IMR-90 (cell line): Measurements from ENCODE around the gene NPFF. TPM values are rescaled to one million over a fixed set of nuclear protein-coding genes. Genes with fewer than 3 reads are reported as not detected.

ENCODE experiments used
- ATAC-seq: fragments of 200-7000 bp; cut with Tn5 transposase; 2 replicates; pipeline ENCODE4 v1.9.1; 2020; ENCODE audit warnings: low read depth, mild to moderate bottlenecking, moderate library complexity
- BruUV-seq: library from RNA; stranded (reverse); fragments of 400-500 nt; replicated peaks from 2 replicates; lab custom pipeline; 2021; lab: Mats Ljungman, UMichigan
- CTCF ChIA-PET: fragments of 300-600 bp; formaldehyde crosslinking; extraction: SDS; loops from one replicate; lab custom pipeline; 2021; ENCODE audit warnings: antibody characterized with exemption; lab: Yijun Ruan, JAX
- POLR2A ChIA-PET: fragments of 300-600 bp; sonication (Branson Sonifier 250); formaldehyde crosslinking; loops from one replicate; lab custom pipeline; 2022; ENCODE audit warnings: antibody characterized with exemption; ENCODE audit not compliant: unreplicated experiment; lab: Charles Lee
- DNase-seq: peaks from one replicate; pipeline ENCODE4 v3.0.0; 2013
- H2AFZ ChIP-seq: replicated peaks from 2 replicates; pipeline ENCODE3; 2013; ENCODE audit warnings: low read length, mild to moderate bottlenecking; ENCODE audit not compliant: poor library complexity
- H2AK5ac ChIP-seq: 2 replicates; pipeline ENCODE4 v1.6.1; 2013; ENCODE audit warnings: low read depth, low read length, inconsistent platforms
- H2AK9ac ChIP-seq: replicated peaks from 2 replicates; pipeline ENCODE3; 2013; ENCODE audit warnings: mild to moderate bottlenecking, low read depth, low read length, moderate library complexity; ENCODE audit not compliant: poor library complexity
- H2BK120ac ChIP-seq: 2 replicates; pipeline ENCODE4 v1.6.1; 2013; ENCODE audit warnings: low read depth, low read length, inconsistent platforms
- H2BK15ac ChIP-seq: 3 replicates; pipeline ENCODE4 v1.6.1; 2013; ENCODE audit warnings: low read depth, low read length, inconsistent platforms
- H2BK20ac ChIP-seq: 2 replicates; pipeline ENCODE4 v1.6.1; 2013; ENCODE audit warnings: low read depth, mild to moderate bottlenecking, inconsistent platforms, low read length, moderate library complexity
- H2BK5ac ChIP-seq: 2 replicates; pipeline ENCODE4 v1.6.1; 2013; ENCODE audit warnings: mild to moderate bottlenecking, low read depth, low read length, inconsistent platforms; ENCODE audit not compliant: poor library complexity, severe bottlenecking
- H3K14ac ChIP-seq: replicated peaks from 2 replicates; pipeline ENCODE4 v1.6.1; 2013; ENCODE audit warnings: low read depth, low read length, inconsistent platforms
- H3K18ac ChIP-seq: 2 replicates; pipeline ENCODE4 v1.6.1; 2013; ENCODE audit warnings: low read depth, low read length, control low read depth
- H3K23ac ChIP-seq: 2 replicates; pipeline ENCODE4 v1.6.1; 2013; ENCODE audit warnings: low read depth, low read length, inconsistent platforms
- H3K27ac ChIP-seq: 2 replicates; pipeline ENCODE4 v1.5.1; 2013; ENCODE audit warnings: mild to moderate bottlenecking, control low read depth, low read length; ENCODE audit not compliant: insufficient read depth
- H3K27me3 ChIP-seq: 2 replicates; pipeline ENCODE4 v1.6.1; 2013; ENCODE audit warnings: low read length; ENCODE audit not compliant: control insufficient read depth, insufficient read depth
- H3K36me3 ChIP-seq: 2 replicates; pipeline ENCODE4 v1.6.1; 2013; ENCODE audit warnings: low read length, mixed read lengths; ENCODE audit not compliant: control insufficient read depth, insufficient read depth
- H3K4ac ChIP-seq: 2 replicates; pipeline ENCODE4 v1.6.1; 2013; ENCODE audit warnings: low read depth, low read length, inconsistent platforms
- H3K4me1 ChIP-seq: 2 replicates; pipeline ENCODE4 v1.6.1; 2013; ENCODE audit warnings: low read length, mixed read lengths; ENCODE audit not compliant: control insufficient read depth, insufficient read depth
- H3K4me2 ChIP-seq: 2 replicates; pipeline ENCODE4 v1.6.1; 2013; ENCODE audit warnings: low read depth, mild to moderate bottlenecking, control low read depth, low read length, moderate library complexity
- H3K4me3 ChIP-seq: 2 replicates; pipeline ENCODE4 v1.5.1; 2013; ENCODE audit warnings: low read depth, mild to moderate bottlenecking, control low read depth, low read length, moderate library complexity; ENCODE audit not compliant: insufficient read depth
- H3K56ac ChIP-seq: 2 replicates; pipeline ENCODE4 v1.6.1; 2013; ENCODE audit warnings: low read length, inconsistent platforms; ENCODE audit not compliant: insufficient read depth; ENCODE audit errors: extremely low read depth
- H3K79me1 ChIP-seq, 2 experiments: 2 replicates each; pipeline ENCODE4 v1.6.1; 2013; ENCODE audit warnings: low read length in 2 of 2, inconsistent platforms in 1 of 2, low read depth in 1 of 2
- H3K9ac ChIP-seq: 2 replicates; pipeline ENCODE4 v1.6.1; 2013; ENCODE audit warnings: low read depth, low read length, control low read depth
- H3K9me1 ChIP-seq: 2 replicates; pipeline ENCODE4 v1.6.1; 2013; ENCODE audit warnings: low read length, inconsistent platforms; ENCODE audit not compliant: insufficient read depth
- H3K9me3 ChIP-seq: 2 replicates; pipeline ENCODE4 v1.6.1; 2013; ENCODE audit warnings: low read length; ENCODE audit not compliant: control insufficient read depth, insufficient read depth
- H4K20me1 ChIP-seq: 2 replicates; pipeline ENCODE4 v1.6.1; 2013; ENCODE audit warnings: low read length, inconsistent platforms; ENCODE audit not compliant: insufficient read depth
- H4K5ac ChIP-seq: 2 replicates; pipeline ENCODE4 v1.6.1; 2013; ENCODE audit warnings: mild to moderate bottlenecking, low read depth, low read length, control low read depth
- H4K8ac ChIP-seq, 2 experiments: 2 replicates each; pipeline ENCODE4 v1.6.1; 2013; ENCODE audit warnings: low read depth in 2 of 2, low read length in 2 of 2, control low read depth in 1 of 2, inconsistent platforms in 1 of 2
- H4K91ac ChIP-seq: 2 replicates; pipeline ENCODE4 v1.6.1; 2013; ENCODE audit warnings: low read depth, low read length, inconsistent platforms; ENCODE audit not compliant: insufficient read depth
- NFE2L2 ChIP-seq: fragments of 150-350 bp; IDR thresholded peaks from 2 replicates; pipeline ENCODE4 v1.6.1; 2016; ENCODE audit warnings: low read depth, mild to moderate bottlenecking, low read length
- RCOR1 ChIP-seq: IDR thresholded peaks from 2 replicates; pipeline ENCODE4 v1.6.1; 2012; ENCODE audit warnings: mild to moderate bottlenecking, low read length, improper control_type of control experiment; ENCODE audit not compliant: insufficient replicate concordance
- WGBS, 2 experiments: methylation state at CpG; one replicate each; pipeline versions ENCODE4 v1.1.5 to v1.1.7; 2013; ENCODE audit warnings: missing lambda C conversion rate in 2 of 2; ENCODE audit not compliant: insufficient read length in 1 of 2; ENCODE audit errors: extremely low coverage in 2 of 2; 5-methylcytosine and 5-hydroxymethylcytosine counted together
- dilution Hi-C: fragments of 300-500 bp; cut with HindIII; formaldehyde crosslinking; loops from one replicate; pipeline ENCODE4 v1.14.3; 2018; ENCODE audit warnings: low sequenced_read_pairs; ENCODE audit not compliant: unreplicated experiment
- in situ Hi-C: fragments of 300-500 bp; cut with MboI; formaldehyde crosslinking; loops from 3 replicates; pipeline ENCODE4 v1.14.3; 2019; ENCODE audit warnings: low sequenced_read_pairs, inconsistent platforms, mixed read lengths
- intact Hi-C: fragments of 100-400 bp; cut with micrococcal nuclease; formaldehyde crosslinking; loops from 2 replicates; pipeline ENCODE4 v1.10.0; 2022
- polyA plus RNA-seq, 3 experiments: library from polyadenylated mRNA; depleted of rRNA; stranded (reverse); fragments of >200 nt; gene quantifications; 2 replicates each; pipeline ENCODE4 v1.2.3, GENCODE V29; 2012; ENCODE audit warnings: low replicate concordance in 1 of 3
- total RNA-seq: library from RNA; depleted of rRNA; stranded (reverse); fragments of >200 nt; gene quantifications from 2 replicates; pipeline ENCODE4 v1.2.3, GENCODE V29; 2012

NPFF gene
- total and polyA plus RNA-seq, 2 of the 4 experiments (the other 2 are of a cell fraction), result not detected

DNA sequence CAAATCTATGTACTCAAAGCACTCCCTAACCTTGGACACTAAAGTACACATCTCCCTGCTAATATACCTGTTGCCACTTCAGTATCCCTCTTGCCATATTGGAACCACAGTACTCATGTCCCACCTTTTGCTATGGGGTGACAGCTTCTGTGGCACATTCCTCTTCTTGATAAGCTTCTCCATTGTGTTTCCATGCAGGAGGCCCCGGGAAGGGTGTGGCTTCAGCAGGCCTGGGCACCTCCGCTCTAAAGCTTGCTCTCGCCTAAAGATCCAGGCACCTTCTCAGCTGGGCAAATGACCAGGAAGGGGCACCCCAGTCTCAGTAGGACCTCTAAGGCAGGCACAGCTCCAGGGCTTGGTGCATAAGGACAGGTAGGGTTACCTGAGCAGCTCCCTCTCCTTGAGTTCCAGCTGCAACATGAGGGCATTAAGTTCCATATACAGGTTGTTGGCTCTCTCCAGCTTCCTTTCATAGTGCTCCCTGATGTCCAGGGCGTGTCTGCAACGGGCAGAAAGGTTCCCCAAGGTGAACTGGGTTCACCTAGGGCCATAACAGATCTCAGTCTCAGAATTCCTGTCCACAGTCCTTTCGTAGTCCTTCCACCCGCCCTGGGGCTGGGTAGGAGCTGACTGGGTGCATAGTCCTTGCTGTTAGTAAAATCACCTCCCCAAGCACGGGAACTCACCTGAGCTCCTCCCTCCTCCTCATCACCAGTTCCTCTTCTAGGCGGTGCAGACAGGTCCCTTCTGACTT is 23.9 kb downstream of the NPFF start:
- Histone ChIP-seq H3K4ac (no peak overlapping the region), H4K20me1 (peaks cover 85% of the 10 kb centered on the region), H3K18ac (no peak overlapping the region), H2AK9ac (peak overlapping the region; percentile 69), H3K9ac (no peak overlapping the region), H3K27me3 (no peaks in the 10 kb centered on the region), H4K5ac (no peak overlapping the region), H2BK15ac (no peak overlapping the region), H2BK5ac (no peak overlapping the region), H2BK20ac (no peak overlapping the region), H3K4me1 (peaks cover 11% of the 10 kb centered on the region), H3K36me3 (peaks cover 80% of the 10 kb centered on the region), H3K4me2 (no peak overlapping the region), H3K27ac (no peak overlapping the region), H3K4me3 (no peak overlapping the region), H2AK5ac (no peak overlapping the region), H4K91ac (no peak overlapping the region), H2BK120ac (no peak overlapping the region), H3K14ac (no peak overlapping the region), H2AFZ (no peak overlapping the region), H3K9me3 (no peaks in the 10 kb centered on the region), H3K79me1 (peaks cover 32 to 89% of the 10 kb centered on the region in 2 experiments), H4K8ac (peak overlapping the region in 1 of 2 experiments; percentile 10; a peak in 1 of 4 replicates), H3K56ac (no peak overlapping the region), H3K23ac (no peak overlapping the region), H3K9me1 (peaks cover 17% of the 10 kb centered on the region; the same call in 1 of the 2 replicates)
- ChIA-PET CTCF (interaction anchor here (0.6 kb wide), 1 partner anchor 10 kb away, joined by 5 read pairs; no protein-coding TSS in a partner anchor), POLR2A (interaction anchor here (0.8 kb wide), 1 partner anchor 15 kb away, joined by 5 read pairs; no protein-coding TSS in a partner anchor)
- BruUV-seq, result no TSS peak
- dilution Hi-C loops, result no loop called here
- WGBS, 2 experiments, result 100% methylated on average over 1 of the region's 9 CpGs; no CpG with 5 or more reads in 1 of the 2 experiments
- ATAC-seq, result no peak
- intact Hi-C loops, result no loop called here
- DNase-seq, result no peak
- in situ Hi-C loops, result no loop called here
- no peak for TF ChIP-seq NFE2L2
- TF ChIP-seq RCOR1, result no peak
